ENCODE data around the gene USP43. TPM values are rescaled to one million over a fixed set of nuclear protein-coding genes. Genes with fewer than 3 reads are reported as not detected.

Gene USP43
- polyA plus RNA-seq, 1 of the 3 experiments (the other 2 are of a cell fraction): 0.07 TPM

GRCh38 chr17:9612006-9612405, 33.3 kb upstream of the USP43 start:
- no peak overlapping the region for H3K4me2 ChIP-seq
- ChIA-PET CTCF (interaction anchor here (1.7 kb wide), 1 partner anchor 35 kb away, joined by 4 read pairs; the partner anchor contains the start of gene CFAP52), POLR2A (no interaction called here)
- no peak overlapping the region for H2AFZ ChIP-seq (ENCODE audit: low read depth)
- DNase-seq: no peak
- H3K9me2 ChIP-seq: no peaks in the 10 kb centered on the region
- H3K4me3 ChIP-seq (ENCODE audit: low read depth in 2 of 2, low read length in 1 of 2): no peak overlapping the region
- no peaks in the 10 kb centered on the region for H3K4me1 ChIP-seq (ENCODE audit: control insufficient read depth in 1 of 2, insufficient read depth in 2 of 2, low read depth in 1 of 2, low read length in 1 of 2)
- H3F3A ChIP-seq (replicated peaks; ENCODE audit: insufficient read depth): no peaks in the 10 kb centered on the region
- H3K9me3 ChIP-seq: no peaks in the 10 kb centered on the region
- H3K9ac ChIP-seq: no peak overlapping the region
- H4K20me1 ChIP-seq (ENCODE audit: insufficient read depth): no peaks in the 10 kb centered on the region
- H3K36me3 ChIP-seq (replicated peaks in 1 of 2; ENCODE audit: control insufficient read depth in 1 of 2, insufficient read depth in 2 of 2, low read length in 1 of 2): no peaks in the 10 kb centered on the region
- TF ChIP-seq FOXJ3 (CRISPR knock-in tag; IDR thresholded peaks at IDR 0.05) (no peak), GATA2 (CRISPR knock-in tag; IDR thresholded peaks at IDR 0.05) (no peak), MEF2A (IDR thresholded peaks at IDR 0.05; ENCODE audit: borderline replicate concordance, low read depth) (no peak), EZH2phosphoT487 (IDR thresholded peaks at IDR 0.05; ENCODE audit: borderline replicate concordance, low read depth) (no peak), USF1 (IDR thresholded peaks at IDR 0.05; ENCODE audit: borderline replicate concordance, low read depth) (no peak), MXI1 (IDR thresholded peaks at IDR 0.05; ENCODE audit: low read depth, low read length) (no peak), TAF1 (IDR thresholded peaks at IDR 0.05; ENCODE audit: borderline replicate concordance, low read depth, low read length) (no peak), ZBTB33 (IDR thresholded peaks at IDR 0.05; ENCODE audit: borderline replicate concordance, low read depth) (no peak), RCOR1 (IDR thresholded peaks at IDR 0.05; ENCODE audit: low read length) (no peak), PBX3 (IDR thresholded peaks at IDR 0.05) (no peak), REST (IDR thresholded peaks at IDR 0.05; ENCODE audit: low read depth, low read length) (no peak), EP300 (IDR thresholded peaks at IDR 0.05; ENCODE audit: borderline replicate concordance in 1 of 2, low read depth in 1 of 2, low read length in 1 of 2) (no peak)
- no peaks in the 10 kb centered on the region for H3K79me2 ChIP-seq (ENCODE audit: insufficient read depth)
- H3K27me3 ChIP-seq (ENCODE audit: insufficient read depth): no peaks in the 10 kb centered on the region; the same call in 1 of the 2 replicates
- WGBS (ENCODE audit: low lambda C conversion rate): 21% methylated on average over 9 of the region's 9 CpGs
- H3K27ac ChIP-seq (ENCODE audit: low read depth in 2 of 2, low read length in 1 of 2): no peak overlapping the region
